HL-60 (cell line): ENCODE data around the gene ODF2.

Source experiments
- DNase-seq, 2 experiments: peaks; one replicate each; pipeline ENCODE4 v3.0.0-alpha.2; 2010 to 2020; ENCODE audit warnings: low read depth in 1 of 2, low spot score in 1 of 2
- H3K27ac ChIP-seq: fragments of 250-450 bp; sonication (Bioruptor Pico); replicated peaks from 2 replicates; pipeline ENCODE4 v1.5.1; 2020; ENCODE audit warnings: mild to moderate bottlenecking, moderate library complexity
- H3K27me3 ChIP-seq: fragments of 250-450 bp; sonication (Bioruptor Pico); 2 replicates; pipeline ENCODE4 v1.5.1; 2021; ENCODE audit warnings: mild to moderate bottlenecking, moderate library complexity; ENCODE audit not compliant: insufficient read depth, poor library complexity, severe bottlenecking
- H3K4me3 ChIP-seq: replicated peaks from 2 replicates; pipeline ENCODE4 v1.5.1; 2011; ENCODE audit warnings: mild to moderate bottlenecking, control low read depth, low read length; ENCODE audit not compliant: insufficient read depth
- GABPA ChIP-seq: IDR thresholded peaks from 2 replicates; pipeline ENCODE4 v1.6.1; 2012; ENCODE audit warnings: low read depth
- POLR2AphosphoS5 ChIP-seq: IDR thresholded peaks from 2 replicates; pipeline ENCODE4 v1.6.1; 2012; ENCODE audit warnings: low read depth
- SPI1 ChIP-seq: IDR thresholded peaks from 2 replicates; pipeline ENCODE4 v1.6.1; 2012; ENCODE audit warnings: low read depth, mild to moderate bottlenecking, borderline replicate concordance
- TF ChIP-seq, protein P1 (sequence below): IDR thresholded peaks from 2 replicates; pipeline ENCODE4 v1.6.1; 2012; ENCODE audit warnings: low read depth; ENCODE audit not compliant: insufficient replicate concordance
- TF ChIP-seq, protein P2 (sequence below): IDR thresholded peaks from one replicate; pipeline ENCODE4 v1.5.1; 2011; ENCODE audit warnings: low read length, control low read depth, inconsistent platforms; ENCODE audit not compliant: insufficient read depth

The ODF2 gene

DNA sequence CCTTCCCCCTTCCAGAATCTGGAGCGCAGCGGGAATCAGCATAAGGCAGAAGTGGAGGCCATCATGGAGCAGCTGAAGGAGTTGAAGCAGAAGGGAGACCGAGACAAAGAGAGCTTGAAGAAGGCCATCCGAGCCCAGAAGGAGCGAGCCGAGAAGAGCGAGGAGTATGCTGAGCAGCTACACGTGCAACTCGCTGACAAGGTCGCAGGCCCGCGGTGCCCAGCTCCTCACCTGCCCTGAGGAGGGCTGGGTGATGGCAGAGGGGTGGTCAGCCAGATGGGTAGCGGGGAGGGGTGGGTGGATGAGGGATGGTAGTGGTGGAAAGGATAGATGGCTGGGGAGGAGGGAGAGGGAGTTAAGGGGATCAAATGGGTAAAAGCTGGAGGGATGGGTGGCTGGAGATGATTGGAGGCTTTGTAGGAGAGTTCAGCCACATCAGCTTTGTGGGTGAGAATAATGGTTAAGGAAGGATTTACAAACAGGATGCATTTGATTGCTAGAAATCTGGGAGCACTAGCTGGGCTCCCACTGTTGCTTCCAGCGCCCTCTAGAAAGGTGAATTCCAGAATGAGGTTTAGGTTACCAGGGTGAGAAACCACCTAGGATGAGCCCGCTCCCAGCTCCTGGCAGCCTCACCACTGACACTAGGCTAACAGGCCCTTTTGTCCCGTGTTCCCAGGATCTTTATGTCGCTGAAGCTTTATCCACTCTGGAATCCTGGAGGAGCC is 29.0 kb downstream of the ODF2 start:
- no peaks in the 10 kb centered on the region for H3K27me3 ChIP-seq
- DNase-seq, result no peak
- no peak overlapping the region for H3K27ac ChIP-seq
- no peak for TF ChIP-seq GABPA
- no peak for TF ChIP-seq SPI1
- TF ChIP-seq, protein P1, sequence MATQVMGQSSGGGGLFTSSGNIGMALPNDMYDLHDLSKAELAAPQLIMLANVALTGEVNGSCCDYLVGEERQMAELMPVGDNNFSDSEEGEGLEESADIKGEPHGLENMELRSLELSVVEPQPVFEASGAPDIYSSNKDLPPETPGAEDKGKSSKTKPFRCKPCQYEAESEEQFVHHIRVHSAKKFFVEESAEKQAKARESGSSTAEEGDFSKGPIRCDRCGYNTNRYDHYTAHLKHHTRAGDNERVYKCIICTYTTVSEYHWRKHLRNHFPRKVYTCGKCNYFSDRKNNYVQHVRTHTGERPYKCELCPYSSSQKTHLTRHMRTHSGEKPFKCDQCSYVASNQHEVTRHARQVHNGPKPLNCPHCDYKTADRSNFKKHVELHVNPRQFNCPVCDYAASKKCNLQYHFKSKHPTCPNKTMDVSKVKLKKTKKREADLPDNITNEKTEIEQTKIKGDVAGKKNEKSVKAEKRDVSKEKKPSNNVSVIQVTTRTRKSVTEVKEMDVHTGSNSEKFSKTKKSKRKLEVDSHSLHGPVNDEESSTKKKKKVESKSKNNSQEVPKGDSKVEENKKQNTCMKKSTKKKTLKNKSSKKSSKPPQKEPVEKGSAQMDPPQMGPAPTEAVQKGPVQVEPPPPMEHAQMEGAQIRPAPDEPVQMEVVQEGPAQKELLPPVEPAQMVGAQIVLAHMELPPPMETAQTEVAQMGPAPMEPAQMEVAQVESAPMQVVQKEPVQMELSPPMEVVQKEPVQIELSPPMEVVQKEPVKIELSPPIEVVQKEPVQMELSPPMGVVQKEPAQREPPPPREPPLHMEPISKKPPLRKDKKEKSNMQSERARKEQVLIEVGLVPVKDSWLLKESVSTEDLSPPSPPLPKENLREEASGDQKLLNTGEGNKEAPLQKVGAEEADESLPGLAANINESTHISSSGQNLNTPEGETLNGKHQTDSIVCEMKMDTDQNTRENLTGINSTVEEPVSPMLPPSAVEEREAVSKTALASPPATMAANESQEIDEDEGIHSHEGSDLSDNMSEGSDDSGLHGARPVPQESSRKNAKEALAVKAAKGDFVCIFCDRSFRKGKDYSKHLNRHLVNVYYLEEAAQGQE, result no peak
- TF ChIP-seq POLR2AphosphoS5, result no peak
- TF ChIP-seq, protein P2, sequence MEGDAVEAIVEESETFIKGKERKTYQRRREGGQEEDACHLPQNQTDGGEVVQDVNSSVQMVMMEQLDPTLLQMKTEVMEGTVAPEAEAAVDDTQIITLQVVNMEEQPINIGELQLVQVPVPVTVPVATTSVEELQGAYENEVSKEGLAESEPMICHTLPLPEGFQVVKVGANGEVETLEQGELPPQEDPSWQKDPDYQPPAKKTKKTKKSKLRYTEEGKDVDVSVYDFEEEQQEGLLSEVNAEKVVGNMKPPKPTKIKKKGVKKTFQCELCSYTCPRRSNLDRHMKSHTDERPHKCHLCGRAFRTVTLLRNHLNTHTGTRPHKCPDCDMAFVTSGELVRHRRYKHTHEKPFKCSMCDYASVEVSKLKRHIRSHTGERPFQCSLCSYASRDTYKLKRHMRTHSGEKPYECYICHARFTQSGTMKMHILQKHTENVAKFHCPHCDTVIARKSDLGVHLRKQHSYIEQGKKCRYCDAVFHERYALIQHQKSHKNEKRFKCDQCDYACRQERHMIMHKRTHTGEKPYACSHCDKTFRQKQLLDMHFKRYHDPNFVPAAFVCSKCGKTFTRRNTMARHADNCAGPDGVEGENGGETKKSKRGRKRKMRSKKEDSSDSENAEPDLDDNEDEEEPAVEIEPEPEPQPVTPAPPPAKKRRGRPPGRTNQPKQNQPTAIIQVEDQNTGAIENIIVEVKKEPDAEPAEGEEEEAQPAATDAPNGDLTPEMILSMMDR, result no peak
- H3K4me3 ChIP-seq, result no peak overlapping the region

DNA sequence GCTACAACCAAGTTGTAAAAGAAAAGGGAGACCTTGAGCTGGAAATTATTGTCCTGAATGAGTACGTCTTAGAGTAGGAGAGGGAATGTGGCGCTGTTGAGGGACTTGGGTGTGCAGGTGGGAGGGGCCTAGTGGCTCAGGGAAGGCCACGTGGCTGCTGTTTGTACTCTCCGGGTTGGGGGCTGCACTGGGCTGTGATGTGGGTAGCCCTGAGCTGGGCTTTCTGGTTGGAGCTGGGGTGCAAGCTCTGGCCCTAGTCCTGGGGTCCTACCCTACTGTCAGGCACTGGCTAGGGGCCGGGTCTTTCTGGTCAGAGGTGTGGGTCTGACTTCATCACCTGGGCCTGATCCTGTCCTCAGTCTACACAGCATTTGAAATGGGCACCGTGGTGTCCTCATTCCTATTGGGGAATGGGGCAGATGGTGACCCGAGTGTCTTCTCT is 29.6 kb downstream of the ODF2 start:
- H3K27ac ChIP-seq, result no peak overlapping the region
- H3K4me3 ChIP-seq, result no peak overlapping the region
- TF ChIP-seq POLR2AphosphoS5 (no peak), GABPA (no peak), SPI1 (no peak)
- TF ChIP-seq, protein P1, result no peak
- TF ChIP-seq, protein P2, result no peak
- DNase-seq, result no peak
- no peaks in the 10 kb centered on the region for H3K27me3 ChIP-seq

DNA sequence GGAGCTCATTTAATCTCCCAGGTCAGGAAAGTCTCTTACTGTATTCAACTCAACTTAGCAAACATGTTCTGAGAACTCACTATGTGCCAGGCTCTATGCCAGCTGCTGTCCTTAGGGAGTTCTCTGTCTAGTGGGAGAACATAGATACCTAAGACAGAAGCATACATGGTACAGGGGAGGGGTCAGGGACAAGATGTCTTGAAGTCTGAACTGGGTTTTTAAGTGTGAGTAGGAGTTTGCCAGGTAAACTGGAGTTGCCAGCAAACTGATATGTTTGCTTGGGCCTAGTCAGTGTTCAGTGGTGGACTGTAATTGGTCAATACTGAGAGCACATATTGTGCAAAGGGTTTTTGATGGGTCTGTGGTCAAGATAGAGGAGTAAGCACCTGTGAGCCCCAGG is 30.4 kb downstream of the ODF2 start:
- no peaks in the 10 kb centered on the region for H3K27me3 ChIP-seq
- TF ChIP-seq, protein P1, result no peak
- TF ChIP-seq, protein P2, result no peak
- no peak for TF ChIP-seq SPI1
- no peak for TF ChIP-seq GABPA
- TF ChIP-seq POLR2AphosphoS5, result no peak
- DNase-seq, result no peak
- no peak overlapping the region for H3K4me3 ChIP-seq
- H3K27ac ChIP-seq, result no peak overlapping the region
